Stimulated activated CD8-positive, alpha-beta memory T cell treated with anti-CD3 and anti-CD28 coated beads, Interleukin-15, amount 100 ng/mL, for 48 hours (primary cell): ENCODE results near the gene YTHDC2.

Source experiments
- DNase-seq, 2 donors: peaks; one replicate each; pipeline ENCODE4 v3.0.0-alpha.2; 2020; ENCODE audit warnings: low read depth in 2 of 2

The YTHDC2 gene

GRCh38 chr5:113606298-113607134 lies 93.0 kb downstream of the YTHDC2 start:
- no peak for DNase-seq

- no peak for DNase-seq
These were observed 93.9 kb downstream of the YTHDC2 start for GRCh38 chr5:113607361-113607760.

GRCh38 chr5:113608113-113608596 lies 94.7 kb downstream of the YTHDC2 start:
- no peak for DNase-seq

- no peak for DNase-seq
These were observed 98.6 kb downstream of the YTHDC2 start for GRCh38 chr5:113612060-113612496.

GRCh38 chr5:113614191-113614590 lies 100.7 kb downstream of the YTHDC2 start:
- DNase-seq: no peak

GRCh38 chr5:113615708-113616107 lies 102.2 kb downstream of the YTHDC2 start:
- no peak for DNase-seq

GRCh38 chr5:113617191-113617796 lies 103.8 kb downstream of the YTHDC2 start:
- DNase-seq: no peak

- DNase-seq: no peak
These were observed 119.5 kb downstream of the YTHDC2 start for GRCh38 chr5:113632996-113633395.

GRCh38 chr5:113634957-113635356 lies 121.5 kb downstream of the YTHDC2 start:
- DNase-seq: no peak

- no peak for DNase-seq
These were observed 128.2 kb downstream of the YTHDC2 start for GRCh38 chr5:113641715-113642114.
